ENCODE measurements around the gene CAMK1D.
"Not testable (repeated sequence)": the region's sequence is repeated elsewhere in the genome, so short reads cannot be mapped to it uniquely, and the experiment has no call there.

Gene CAMK1D

DNA sequence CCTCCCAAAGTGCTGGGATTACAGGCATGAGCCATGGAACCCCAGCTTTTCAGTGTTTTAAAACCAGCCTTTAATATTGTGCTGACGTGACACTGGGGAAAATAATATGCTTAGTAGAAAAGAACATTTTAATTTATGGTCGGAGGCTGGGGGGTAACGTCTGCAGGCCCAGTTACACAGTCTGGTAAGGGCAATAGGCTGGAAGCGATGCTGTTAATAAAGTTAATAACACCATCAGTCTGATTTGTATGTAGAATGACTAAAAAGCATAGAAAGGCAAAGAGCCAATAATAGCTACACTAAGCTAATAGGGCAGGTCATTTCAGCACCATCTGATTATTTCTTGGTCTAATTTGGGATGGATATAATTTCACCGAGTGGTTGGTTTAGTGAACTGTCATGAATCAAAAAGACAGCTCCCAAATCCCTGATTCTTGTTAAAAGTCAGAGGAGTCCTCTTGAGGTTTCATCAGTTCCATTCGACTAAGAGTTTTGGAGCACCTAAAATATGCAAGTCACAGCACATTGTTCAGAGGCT lies 192.9 kb downstream of the CAMK1D start:
- DNase-seq (ENCODE audit: extremely low read depth in 1 of 2, low read depth in 1 of 2) = no peak

DNA sequence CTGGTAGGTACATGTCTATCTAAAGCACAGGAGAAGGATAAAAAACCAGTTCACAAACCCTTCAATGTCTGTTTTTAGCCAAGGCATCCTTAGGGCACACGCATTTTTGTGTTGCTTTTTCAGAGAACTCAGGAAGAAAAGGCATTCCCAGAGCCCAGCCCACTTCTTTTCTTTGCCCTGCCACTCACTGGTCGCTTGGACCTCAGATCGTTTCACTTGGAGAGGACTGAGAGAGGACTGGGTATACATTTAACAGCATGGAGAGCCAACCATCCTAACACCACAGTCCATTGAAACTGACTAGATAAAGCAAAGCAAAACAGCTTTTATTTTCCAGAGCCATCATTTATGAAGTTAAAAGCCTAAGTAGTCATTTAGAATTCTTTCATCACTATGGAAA lies 194.2 kb downstream of the CAMK1D start:
- DNase-seq (ENCODE audit: extremely low read depth in 1 of 2, low read depth in 1 of 2) = no peak

DNA sequence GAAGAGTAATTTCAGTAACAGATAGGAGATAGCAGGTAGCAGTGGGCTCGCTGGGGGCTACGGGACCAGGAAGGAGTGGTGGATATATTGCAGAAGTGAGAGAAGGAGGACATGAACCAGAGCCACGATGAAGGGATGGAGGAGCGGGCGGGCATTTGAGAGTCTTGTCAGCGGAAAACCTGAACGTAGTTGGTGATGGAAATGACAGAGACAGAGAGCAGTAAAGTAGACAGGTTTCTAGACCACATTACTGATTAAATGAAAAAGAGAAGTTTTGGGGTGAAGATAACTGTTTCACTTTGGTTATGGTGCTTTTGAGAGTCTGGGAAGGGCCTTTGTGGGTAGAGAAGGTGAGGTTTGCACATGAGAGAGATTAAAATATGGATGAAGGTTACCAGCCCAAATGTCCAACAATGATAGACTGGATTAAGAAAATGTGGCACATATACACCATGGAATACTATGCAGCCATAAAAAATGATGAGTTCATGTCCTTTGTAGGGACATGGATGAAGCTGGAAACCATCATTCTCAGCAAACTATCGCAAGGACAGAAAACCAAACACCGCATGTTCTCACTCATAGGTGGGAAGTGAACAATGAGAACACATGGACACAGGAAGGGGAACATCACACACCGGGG lies 196.9 kb downstream of the CAMK1D start:
- not testable (repeated sequence) for DNase-seq (ENCODE audit: extremely low read depth in 1 of 2, low read depth in 1 of 2)

DNA sequence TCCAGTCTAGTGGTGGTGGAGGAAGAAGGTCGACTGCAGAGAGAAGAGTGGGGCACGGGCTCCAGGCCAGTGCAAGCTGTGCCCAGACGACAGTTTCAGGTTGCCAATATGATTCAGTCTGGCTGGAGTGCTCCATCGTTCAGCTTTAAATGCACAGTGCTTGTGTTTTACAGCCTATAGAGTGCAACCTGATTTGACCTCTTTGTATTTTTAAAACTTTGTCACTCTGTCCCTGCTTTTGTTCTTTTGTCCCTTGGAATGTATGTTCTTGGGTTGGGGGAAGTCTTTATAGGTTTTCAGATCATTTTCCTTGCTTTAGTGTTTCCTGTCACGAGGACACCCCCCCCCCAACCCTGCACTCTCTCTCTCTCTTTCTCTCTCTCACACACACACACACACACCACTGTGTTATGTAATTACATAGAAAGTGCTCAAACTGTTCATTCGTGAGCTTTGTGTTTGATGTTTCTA lies 198.0 kb downstream of the CAMK1D start:
- DNase-seq (ENCODE audit: extremely low read depth in 1 of 2, low read depth in 1 of 2) = no peak

DNA sequence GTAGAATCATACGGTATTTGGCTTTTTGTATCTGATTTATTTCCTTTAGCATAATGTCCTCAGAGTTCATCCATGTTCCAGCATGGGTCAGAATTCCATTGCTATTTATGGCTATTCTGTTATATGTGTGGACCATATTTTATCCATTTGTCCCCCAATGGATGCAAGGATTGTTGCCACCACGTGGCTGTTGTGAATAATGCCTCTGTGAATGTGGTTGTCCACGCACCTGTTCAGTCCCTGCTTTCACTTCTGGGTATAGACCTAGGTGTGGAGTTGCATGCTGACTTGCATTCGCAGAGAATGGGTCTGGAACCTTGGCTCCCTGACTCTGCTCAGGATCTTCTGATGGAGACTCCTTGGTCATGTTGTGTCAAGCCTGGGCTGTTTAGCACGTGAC lies 199.9 kb downstream of the CAMK1D start:
- no peak for DNase-seq (ENCODE audit: extremely low read depth in 1 of 2, low read depth in 1 of 2)

DNA sequence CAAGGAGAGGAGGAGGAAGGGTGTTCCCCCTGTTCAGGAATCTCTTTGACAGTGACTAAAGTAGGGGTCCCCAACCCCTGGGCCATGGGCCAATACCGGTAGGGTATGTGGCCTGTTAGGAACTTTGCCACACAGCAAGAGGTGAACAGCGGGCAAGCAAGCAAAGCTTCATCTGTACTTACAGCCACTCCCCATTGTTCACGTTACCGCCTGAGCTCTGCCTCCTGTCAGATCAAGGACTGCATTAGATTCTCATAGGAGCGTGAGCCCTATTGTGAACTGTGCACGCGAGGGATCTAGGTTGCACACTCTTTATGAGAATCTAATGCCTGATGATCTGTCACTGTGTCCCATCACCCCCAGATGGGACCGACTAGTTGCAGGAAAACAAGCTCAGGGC lies 201.6 kb downstream of the CAMK1D start:
- DNase-seq (ENCODE audit: extremely low read depth in 1 of 2, low read depth in 1 of 2) = no peak

DNA sequence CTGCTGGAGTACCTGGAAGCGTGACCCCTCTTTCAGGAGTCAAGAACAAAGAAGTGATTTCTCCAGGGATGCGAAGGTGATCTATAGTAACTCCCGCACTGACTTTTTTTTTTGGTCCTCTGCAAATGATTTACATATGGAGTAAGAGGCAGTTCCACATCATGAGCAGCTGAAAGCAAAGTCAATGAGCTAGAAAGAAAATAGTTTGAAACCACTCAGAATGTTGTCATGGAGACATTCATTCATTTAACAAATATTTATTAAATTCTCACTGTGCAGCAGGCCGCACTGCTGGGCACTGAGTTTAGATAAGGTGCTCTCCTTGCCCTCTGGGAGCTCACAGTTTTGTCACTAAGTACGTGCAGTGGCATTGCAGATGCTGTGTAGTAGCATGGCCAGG lies 206.7 kb downstream of the CAMK1D start:
- no peak for DNase-seq (ENCODE audit: extremely low read depth in 1 of 2, low read depth in 1 of 2)

DNA sequence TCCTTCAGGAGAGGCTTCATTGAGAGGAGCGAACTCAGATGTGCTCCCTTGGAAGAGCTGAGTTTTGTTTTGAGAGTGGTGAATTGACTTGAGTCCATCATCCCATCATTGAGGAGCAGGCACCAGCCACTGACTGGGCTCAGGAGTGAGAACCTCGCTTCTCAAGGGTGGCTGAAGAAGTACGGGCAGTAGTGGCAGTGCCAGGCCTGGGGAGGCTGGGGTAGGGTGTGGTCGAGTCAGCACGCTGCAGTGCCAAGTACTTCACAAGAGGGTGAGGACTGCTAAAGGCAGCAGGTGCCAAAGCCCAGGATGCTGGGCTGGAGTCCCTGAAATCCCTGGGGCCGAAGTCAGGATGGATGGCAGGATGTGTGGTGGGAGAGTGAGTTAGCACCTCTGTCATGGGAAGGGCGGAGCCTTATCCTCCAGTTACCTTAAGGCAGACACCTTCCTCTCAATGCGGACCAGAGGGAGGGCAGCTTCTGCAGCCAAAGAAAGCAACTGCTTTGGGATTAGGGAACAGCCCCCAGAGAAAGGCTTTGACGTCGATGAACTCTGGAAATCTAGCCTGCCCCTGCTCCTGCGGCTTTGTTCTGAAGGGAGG lies 210.3 kb downstream of the CAMK1D start:
- no peak for DNase-seq (ENCODE audit: extremely low read depth in 1 of 2, low read depth in 1 of 2)

DNA sequence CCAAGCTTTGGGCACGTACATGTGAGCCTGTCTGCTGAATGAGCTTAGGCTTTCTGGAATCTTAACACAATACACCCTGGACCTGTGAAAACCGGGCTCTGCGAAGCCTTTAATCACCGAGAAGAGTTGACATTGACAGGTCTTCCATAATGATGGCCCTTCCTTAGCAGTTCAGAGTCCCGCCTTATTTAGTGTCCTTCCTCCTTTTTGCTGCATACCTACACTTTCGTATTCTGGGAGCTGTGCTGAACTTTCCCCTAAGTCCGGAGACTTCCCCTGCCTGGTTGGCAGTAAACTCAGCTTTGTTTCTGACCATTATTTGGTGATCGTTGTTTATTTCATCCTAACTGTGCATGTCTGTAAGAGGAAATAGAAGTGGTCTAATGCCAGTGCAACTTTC lies 212.0 kb downstream of the CAMK1D start:
- DNase-seq (ENCODE audit: extremely low read depth in 1 of 2, low read depth in 1 of 2) = no peak

DNA sequence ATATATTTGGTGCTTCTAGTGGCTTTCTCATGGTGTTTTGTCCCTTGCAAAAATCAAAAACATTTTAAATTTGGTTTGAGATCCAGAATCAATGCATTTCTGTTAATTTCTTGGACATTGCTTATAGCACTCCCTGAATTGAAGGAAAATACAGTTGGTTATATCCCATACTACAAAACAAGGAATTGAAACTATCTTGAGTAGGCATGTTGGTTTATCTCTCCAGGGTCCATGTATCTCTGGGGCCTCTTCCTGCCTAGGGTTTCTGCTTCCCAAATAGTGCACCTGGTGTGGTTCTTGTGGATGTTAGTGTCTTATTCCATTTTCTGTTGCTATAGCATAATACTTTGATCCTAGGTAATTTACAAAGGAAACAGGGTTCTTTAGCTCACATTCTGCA lies 212.4 kb downstream of the CAMK1D start:
- no peak for DNase-seq (ENCODE audit: extremely low read depth in 1 of 2, low read depth in 1 of 2)

DNA sequence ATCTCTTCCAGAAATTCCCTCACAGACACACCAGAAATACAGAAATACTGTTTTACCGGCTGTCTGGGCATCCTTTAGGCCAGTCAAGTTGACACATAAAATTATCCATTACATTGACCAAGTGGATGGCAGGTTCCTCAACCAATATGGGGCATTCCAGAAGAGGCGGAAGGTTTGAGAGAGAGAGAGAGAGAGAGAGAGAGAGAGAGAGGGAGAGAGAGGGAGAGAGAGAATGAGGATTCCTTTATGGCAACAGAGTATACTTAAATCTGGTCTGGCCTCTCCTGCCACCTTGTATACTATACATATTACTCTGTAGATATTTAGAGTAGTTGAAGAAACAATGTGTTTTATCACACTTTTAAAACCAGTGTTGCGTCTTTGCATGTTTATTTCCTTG lies 214.1 kb downstream of the CAMK1D start:
- no peak for DNase-seq (ENCODE audit: extremely low read depth in 1 of 2, low read depth in 1 of 2)

DNA sequence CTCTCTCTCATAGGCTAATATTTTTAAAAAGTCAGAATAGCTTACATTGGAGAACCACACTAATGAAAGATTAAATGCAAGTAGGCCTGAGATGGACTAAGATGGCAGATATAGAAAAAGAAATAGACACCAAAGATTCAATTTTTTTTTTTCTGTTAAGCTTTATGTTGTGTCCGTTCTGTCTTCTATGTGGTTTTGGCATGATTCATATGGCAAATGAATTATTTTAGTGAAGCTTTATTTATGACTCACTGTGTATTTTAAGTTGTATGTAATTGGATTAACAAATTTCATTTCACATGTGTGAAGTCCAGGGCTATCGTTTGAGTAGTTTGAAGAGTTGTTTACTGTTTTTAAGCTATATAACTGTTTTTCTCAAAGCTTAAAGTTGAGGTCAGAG lies 214.8 kb downstream of the CAMK1D start:
- no peak for DNase-seq (ENCODE audit: extremely low read depth in 1 of 2, low read depth in 1 of 2)

DNA sequence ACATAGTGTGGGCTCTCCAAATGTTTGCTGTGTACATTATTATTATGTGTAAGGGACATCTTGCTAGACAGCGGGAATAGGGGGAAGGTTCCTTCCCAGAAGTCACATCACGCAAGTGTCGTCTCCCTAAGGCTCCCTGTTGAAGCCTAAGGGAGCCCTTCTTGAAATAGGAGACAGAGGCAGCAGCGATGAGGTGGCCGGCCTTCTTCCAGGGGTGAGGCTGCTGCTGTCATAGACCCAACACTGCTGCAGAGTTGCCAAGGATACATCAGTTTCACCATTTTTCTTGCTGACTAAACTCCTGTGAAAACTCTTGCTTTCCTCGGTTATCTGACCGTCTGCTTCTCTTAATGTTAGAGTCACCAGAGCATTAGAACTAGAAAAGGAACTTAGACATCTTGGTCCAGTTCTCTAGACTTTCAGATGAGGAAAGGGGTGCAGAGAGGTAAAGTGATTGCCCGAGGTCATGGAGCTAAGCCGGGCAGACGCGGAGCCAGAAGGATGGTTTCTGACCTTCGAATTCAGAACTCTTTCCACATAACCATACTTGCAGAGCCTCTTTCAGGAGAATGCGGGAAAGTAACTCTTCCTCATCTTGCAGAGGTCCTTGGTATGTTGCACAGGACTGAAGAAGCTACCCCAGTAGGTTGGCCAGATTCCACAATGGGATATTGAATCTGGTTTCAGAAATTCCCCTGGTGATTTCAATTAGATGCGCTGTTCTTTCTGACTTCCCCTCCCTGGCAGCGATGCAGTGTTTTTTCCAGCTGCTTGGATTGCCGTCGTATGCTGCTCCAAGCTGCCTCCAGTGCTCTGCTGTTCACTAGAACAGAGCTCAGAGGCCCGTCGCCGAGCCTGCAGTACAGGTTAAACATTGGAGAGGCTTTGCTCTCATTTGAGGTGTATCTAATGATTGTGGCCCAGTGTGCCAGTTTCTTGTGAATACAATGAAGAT lies 217.1 kb downstream of the CAMK1D start:
- no peak for DNase-seq (ENCODE audit: extremely low read depth in 1 of 2, low read depth in 1 of 2)

DNA sequence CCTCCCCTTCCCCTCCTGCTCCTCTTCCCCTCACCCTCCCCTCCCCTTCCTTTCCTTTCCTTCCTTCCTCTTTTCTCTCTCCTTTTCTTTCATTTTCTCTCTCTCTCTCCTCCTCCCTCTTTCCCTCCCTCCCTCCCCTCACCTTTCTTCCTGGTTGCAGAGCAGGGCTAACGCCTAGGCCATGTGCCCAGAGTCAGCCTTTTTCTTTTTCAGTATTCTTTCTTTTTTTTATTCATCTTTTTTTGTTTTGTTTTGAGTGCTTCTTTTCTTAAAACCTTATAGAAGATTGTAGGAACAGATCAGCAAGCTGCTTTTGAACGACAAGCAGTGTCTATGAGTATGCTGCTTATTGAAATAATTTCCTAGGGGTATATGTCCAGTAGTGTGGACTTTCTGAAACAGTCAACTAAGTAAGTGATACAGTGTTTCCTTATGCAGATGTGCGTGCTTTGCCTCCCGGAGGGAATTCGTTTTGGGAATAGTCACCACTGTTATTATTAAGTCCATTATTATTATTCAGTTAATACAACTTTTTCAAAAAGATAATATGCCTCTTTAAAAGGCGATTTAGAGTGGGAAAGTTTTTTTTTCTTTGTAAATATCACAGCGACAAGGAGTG lies 219.2 kb downstream of the CAMK1D start:
- no peak for DNase-seq (ENCODE audit: extremely low read depth in 1 of 2, low read depth in 1 of 2)

DNA sequence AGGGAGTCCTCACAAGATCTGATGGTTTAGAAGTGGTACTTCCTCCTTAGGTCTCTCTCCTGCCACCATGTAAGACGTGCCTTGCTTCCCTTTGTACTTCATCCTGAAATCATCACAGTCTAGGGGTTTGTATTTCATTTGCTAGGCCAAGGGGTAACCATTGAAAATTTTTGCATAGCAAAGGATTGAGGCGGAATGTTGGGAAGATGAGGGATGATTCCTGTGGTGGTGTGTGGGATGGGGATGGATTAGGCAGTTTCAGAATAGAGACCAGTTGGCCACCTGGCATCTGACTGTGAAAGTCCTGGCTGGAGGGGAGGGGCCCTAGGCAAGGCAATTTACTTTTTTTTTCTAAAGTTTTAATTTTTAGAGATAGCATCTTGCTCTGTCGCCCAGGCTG lies 222.9 kb downstream of the CAMK1D start:
- DNase-seq (ENCODE audit: extremely low read depth in 1 of 2, low read depth in 1 of 2) = no peak

DNA sequence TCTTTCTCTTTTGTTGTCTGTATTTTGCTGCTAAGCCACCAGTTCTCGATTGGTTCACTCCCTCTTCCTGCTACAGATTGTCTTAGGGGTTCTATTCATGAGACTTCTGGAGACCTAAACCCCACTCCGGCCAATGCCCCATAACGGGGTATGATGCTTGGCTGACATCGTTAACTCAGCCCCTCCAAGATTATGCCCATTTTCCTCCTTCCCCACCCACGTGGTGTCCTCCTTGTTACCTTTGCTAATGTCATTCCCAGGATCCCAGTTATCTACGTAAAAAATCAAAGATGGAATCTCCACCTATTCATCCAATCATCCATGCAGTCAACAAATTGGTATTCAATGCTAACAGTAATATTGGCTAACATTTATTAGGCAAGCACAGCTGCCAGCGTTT lies 228.3 kb downstream of the CAMK1D start:
- no peak for DNase-seq (ENCODE audit: extremely low read depth in 1 of 2, low read depth in 1 of 2)

DNA sequence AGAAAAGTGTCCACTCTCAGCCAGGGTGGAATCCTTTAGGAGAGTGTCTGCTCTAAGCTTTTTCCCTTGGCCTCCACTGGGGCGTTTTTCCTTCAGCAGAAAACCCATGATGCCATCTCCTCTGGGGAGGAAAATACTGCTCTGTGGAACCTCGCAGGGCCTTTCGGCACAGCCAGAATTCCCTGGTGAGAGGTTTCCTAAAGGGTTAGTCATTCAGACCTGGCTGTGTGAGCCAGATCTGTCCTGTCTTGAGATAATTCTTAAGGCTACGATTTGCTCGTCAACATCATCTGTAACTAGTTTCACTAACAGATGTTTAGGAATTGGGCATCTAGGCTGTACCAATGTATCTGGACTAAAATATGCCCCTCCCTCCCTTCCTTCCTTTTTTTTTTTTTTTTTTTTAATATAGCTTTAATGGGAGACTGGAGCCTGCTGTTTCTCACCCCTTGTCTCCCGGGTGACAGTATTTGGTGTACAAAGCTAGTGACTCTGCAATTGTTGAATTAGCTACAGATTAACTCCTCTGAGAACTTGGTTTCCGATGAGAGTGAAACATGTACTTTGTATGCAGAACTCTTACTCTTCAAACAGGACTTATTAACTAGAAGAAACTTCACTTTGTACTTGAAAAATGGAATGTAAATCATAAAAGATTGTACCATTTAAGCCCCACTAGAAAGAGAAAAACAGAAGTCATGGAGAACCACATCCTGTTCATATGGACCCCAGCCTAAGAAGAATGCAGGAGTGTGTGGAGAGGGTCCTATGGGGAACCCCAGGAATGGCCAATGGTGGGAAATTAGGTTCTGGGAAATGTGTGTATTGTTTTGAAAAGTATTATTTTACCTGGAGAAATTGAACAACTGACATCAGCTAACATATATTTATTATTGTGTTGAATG lies 230.9 kb downstream of the CAMK1D start:
- no peak for DNase-seq (ENCODE audit: extremely low read depth in 1 of 2, low read depth in 1 of 2)

DNA sequence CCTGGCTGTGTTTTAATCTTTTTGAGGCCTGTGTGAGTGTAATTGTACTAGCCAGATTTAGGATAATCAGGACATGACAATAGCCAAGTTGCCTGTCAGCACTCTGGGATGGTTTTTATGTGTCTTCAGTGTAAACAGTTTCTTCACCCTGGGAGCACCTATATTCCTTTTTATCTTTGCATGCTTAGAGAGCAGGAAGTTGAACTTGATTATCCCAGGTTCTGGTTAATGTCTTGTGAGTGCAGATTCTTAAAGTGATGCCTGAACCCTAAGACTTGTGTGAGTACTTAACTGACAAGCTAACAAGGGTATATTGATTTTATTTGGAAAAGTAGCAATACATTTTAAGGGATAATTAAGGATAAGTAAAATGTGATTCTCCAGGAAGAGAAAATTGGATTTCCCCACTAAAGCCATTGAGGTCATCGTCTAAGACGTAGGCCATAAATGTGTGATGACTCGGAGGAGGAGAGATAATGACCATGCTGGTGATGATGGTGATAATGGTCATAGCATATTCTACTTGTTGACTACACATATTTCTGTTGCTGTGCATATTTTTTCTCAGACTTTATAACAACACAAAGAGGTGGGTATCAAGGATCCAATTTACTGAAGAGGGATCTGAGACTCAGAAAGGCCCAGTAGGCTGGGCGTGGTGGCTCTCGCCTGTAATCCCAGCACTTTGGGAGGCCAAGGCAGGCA lies 234.7 kb downstream of the CAMK1D start:
- no peak for DNase-seq (ENCODE audit: extremely low read depth in 1 of 2, low read depth in 1 of 2)

DNA sequence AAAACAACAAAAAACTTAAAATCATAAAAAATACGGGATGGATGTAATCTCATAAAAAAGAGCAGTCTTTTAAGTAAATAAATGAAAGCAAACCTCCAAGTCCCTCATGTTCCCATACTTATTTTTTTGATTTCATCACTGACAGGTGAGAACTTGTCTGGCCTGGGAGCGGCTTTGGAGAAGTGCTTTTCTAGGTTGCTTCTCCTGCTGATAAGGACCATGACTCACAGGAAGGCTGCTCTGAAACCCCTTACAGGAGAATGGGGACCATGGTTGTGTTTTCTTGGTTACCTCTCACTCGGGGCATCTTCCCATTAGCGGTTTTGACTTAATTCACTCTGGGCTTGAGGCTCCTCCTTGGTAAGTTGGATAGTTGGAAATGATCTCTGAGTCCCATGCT lies 237.4 kb downstream of the CAMK1D start:
- no peak for DNase-seq (ENCODE audit: extremely low read depth in 1 of 2, low read depth in 1 of 2)

Data from activated CD8-positive, alpha-beta memory T cell treated with anti-CD3 and anti-CD28 coated beads for 1 hour (primary cell).